ENCODE measurements around the gene C14orf132. TPM values are rescaled to one million over a fixed set of nuclear protein-coding genes. Genes with fewer than 3 reads are reported as not detected.

The C14orf132 gene
- total RNA-seq, 1 donor from 2014 or later = 12.0 TPM

DNA sequence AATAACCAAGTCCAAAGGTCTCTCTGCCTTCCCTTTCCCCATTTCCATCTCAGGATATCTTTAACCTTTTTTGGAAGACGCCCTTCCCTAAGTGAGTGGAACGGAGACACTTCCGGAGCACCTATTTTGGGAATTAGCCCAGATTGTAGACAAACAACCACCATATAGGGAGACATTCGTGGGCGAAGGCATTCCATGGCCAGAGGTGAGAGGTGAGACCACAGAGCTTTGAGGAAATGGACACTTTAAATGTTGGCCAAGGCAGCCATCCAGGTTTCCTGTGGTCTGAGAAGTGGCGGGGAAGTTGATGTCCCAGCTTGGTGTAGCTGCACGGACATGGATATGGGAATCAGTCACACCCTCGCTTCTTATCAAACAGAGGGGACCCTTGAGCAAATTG is 96.1 kb downstream of the C14orf132 start:
- Histone ChIP-seq H3K27ac (peak overlapping the region; percentile 35), H3K4me1 (no peaks in the 10 kb centered on the region), H3K9me3 (no peaks in the 10 kb centered on the region), H3K27me3 (no peaks in the 10 kb centered on the region), H3K4me3 (no peak overlapping the region), H3K36me3 (no peaks in the 10 kb centered on the region)
- peak in 1 of 2 donors; percentile 81 for DNase-seq (ENCODE audit: extremely low spot score in 2 of 2)
- peak in 1 of 2 donors; percentile 85 for TF ChIP-seq POLR2AphosphoS5 (IDR thresholded peaks at IDR 0.05; ENCODE audit: insufficient read depth in 1 of 2, low read depth in 1 of 2)
- TF ChIP-seq, protein P1, sequence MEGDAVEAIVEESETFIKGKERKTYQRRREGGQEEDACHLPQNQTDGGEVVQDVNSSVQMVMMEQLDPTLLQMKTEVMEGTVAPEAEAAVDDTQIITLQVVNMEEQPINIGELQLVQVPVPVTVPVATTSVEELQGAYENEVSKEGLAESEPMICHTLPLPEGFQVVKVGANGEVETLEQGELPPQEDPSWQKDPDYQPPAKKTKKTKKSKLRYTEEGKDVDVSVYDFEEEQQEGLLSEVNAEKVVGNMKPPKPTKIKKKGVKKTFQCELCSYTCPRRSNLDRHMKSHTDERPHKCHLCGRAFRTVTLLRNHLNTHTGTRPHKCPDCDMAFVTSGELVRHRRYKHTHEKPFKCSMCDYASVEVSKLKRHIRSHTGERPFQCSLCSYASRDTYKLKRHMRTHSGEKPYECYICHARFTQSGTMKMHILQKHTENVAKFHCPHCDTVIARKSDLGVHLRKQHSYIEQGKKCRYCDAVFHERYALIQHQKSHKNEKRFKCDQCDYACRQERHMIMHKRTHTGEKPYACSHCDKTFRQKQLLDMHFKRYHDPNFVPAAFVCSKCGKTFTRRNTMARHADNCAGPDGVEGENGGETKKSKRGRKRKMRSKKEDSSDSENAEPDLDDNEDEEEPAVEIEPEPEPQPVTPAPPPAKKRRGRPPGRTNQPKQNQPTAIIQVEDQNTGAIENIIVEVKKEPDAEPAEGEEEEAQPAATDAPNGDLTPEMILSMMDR (IDR thresholded peaks at IDR 0.05) = no peak
- intact Hi-C loops (cut with DNase I) = no loop called here

DNA sequence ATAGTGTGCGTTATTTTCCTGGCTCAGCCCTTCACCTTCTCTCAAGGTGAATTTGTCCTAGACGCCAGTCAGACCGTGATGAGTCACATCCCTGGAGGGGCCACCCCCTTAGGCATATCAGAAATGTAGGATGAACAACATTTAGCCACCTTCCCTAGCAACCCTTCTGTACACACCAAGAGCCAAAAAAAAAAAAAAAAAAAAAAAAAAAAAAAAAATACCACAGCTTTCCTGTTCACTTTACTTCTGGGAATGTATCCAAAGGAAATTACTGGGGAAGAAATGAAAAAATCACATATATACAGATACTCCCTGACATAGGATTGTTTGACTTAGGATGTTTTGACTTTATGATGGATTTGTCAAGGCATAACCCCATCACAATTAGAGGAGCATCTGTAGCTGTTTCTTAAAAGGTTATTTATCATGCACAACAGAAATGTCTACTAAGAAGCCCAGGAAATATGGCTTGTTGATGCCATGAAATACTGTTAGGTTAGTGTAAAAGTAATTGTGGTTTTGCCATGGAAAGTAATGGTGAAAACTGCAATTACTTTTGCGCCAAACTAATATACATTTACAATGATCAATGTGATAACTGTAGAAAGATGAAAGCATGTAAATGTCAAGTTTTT is 97.3 kb downstream of the C14orf132 start:
- no peaks in the 10 kb centered on the region for H3K4me1 ChIP-seq
- H3K27me3 ChIP-seq = no peaks in the 10 kb centered on the region
- intact Hi-C loops (cut with DNase I) = no loop called here
- TF ChIP-seq, protein P1 (IDR thresholded peaks at IDR 0.05) = no peak
- TF ChIP-seq POLR2AphosphoS5 (IDR thresholded peaks at IDR 0.05; ENCODE audit: insufficient read depth in 1 of 2, low read depth in 1 of 2) (no peak), POLR2A (IDR thresholded peaks at IDR 0.05) (no peak)
- H3K27ac ChIP-seq = no peak overlapping the region
- no peak for DNase-seq (ENCODE audit: extremely low spot score in 2 of 2)
- no peaks in the 10 kb centered on the region for H3K9me3 ChIP-seq
- no peak overlapping the region for H3K4me3 ChIP-seq
- H3K36me3 ChIP-seq = no peaks in the 10 kb centered on the region

DNA sequence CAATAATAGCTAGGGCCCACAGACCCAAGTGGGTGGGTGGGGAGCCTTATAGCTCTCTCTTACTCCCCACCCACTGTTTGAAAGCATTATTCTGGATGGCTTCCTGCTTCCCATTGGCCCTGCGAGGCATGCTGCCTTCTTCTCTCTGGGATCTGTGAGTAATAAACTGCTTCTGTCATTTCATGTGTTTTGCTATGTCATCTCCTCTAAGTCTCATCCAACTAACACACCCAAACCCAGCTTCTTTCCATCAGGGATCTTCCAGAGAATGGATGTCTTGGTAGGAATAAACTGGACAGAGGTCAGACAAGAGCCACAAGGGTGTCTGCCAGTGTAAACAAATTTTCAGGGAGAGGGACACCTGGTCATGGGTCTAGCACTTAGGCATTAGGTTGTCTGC is 99.1 kb downstream of the C14orf132 start:
- no peak for TF ChIP-seq POLR2A (IDR thresholded peaks at IDR 0.05)
- TF ChIP-seq, protein P1 (IDR thresholded peaks at IDR 0.05) = no peak
- no peak for TF ChIP-seq POLR2AphosphoS5 (IDR thresholded peaks at IDR 0.05; ENCODE audit: insufficient read depth in 1 of 2, low read depth in 1 of 2)
- intact Hi-C loops (cut with DNase I) = no loop called here
- H3K4me1 ChIP-seq = no peaks in the 10 kb centered on the region
- DNase-seq (ENCODE audit: extremely low spot score in 2 of 2) = no peak
- no peaks in the 10 kb centered on the region for H3K9me3 ChIP-seq
- H3K36me3 ChIP-seq = no peaks in the 10 kb centered on the region
- no peak overlapping the region for H3K4me3 ChIP-seq
- no peaks in the 10 kb centered on the region for H3K27me3 ChIP-seq
- no peak overlapping the region for H3K27ac ChIP-seq

DNA sequence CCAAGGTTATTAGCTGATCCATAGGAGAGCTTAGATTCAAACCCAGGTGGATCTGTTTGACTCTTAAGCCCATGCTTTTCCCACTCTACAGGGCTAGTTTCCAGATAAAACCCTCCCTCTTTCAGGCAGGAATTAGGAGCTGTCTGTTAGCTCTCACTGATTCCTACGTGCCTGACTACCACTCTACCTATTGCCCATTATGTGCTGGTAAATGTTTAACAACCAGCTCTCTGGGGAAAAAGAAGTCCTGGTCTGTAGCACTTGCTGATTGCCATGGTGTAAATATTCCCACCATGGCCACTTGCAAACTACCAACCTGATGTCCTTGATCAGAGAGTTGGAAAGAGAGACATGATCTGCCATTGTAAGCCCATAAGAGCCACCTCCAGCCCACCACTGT is 100.0 kb downstream of the C14orf132 start:
- no peak for DNase-seq (ENCODE audit: extremely low spot score in 2 of 2)
- TF ChIP-seq, protein P1 (IDR thresholded peaks at IDR 0.05) = no peak
- TF ChIP-seq POLR2AphosphoS5 (IDR thresholded peaks at IDR 0.05; ENCODE audit: insufficient read depth in 1 of 2, low read depth in 1 of 2) (no peak), POLR2A (IDR thresholded peaks at IDR 0.05) (no peak)
- intact Hi-C loops (cut with DNase I) = no loop called here
- Histone ChIP-seq H3K4me3 (no peak overlapping the region), H3K27me3 (no peaks in the 10 kb centered on the region), H3K4me1 (no peaks in the 10 kb centered on the region), H3K27ac (no peak overlapping the region), H3K9me3 (no peaks in the 10 kb centered on the region), H3K36me3 (no peaks in the 10 kb centered on the region)

DNA sequence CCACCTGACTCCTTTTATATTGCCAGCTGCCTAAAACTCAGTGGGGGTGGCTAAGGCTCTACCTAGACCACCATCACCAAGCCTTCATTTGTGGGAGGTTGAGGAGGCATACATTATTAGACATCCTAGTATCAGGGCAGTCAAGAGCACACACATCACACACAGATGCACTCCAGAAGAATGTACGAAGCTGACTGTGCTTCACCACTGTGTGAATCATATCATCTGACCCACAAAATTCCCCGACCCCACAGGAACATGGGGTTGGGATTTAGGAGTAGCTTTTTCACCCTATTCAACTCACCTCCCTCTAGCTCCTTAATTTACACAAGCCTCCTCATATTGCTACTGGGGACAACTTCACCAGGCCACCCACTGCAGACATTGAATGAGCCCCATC is 100.7 kb downstream of the C14orf132 start:
- Histone ChIP-seq H3K4me3 (no peak overlapping the region), H3K27me3 (no peaks in the 10 kb centered on the region), H3K27ac (no peak overlapping the region), H3K4me1 (peaks cover 2% of the 10 kb centered on the region), H3K36me3 (no peaks in the 10 kb centered on the region), H3K9me3 (no peaks in the 10 kb centered on the region)
- intact Hi-C loops (cut with DNase I) = no loop called here
- TF ChIP-seq POLR2A (IDR thresholded peaks at IDR 0.05) = no peak
- no peak for TF ChIP-seq POLR2AphosphoS5 (IDR thresholded peaks at IDR 0.05; ENCODE audit: insufficient read depth in 1 of 2, low read depth in 1 of 2)
- TF ChIP-seq, protein P1 (IDR thresholded peaks at IDR 0.05) = no peak
- no peak for DNase-seq (ENCODE audit: extremely low spot score in 2 of 2)
